Natural killer cell (primary cell): Measurements from ENCODE around the gene GULP1. TPM values are rescaled to one million over a fixed set of nuclear protein-coding genes. Genes with fewer than 3 reads are reported as not detected.

Experiments used
- ATAC-seq, 3 donors: fragments of 150-1000 bp in 2 of 3; fragments of 200-7000 bp in 1 of 3; cut with Tn5 transposase; 1 replicate in 1 of 3; 2 replicates in 2 of 3; pipeline ENCODE4 v1.10.0; 2021; ENCODE audit warnings: mild to moderate bottlenecking in 2 of 3, moderate library complexity in 2 of 3
- DNase-seq, 2 donors: peaks; one replicate each; pipeline versions ENCODE4 v3.0.0 to v3.0.0-alpha.2; 2013 to 2021; ENCODE audit warnings: mixed read lengths in 1 of 2
- H3K27ac ChIP-seq: one replicate; pipeline ENCODE4 v1.5.1; 2013; ENCODE audit warnings: mild to moderate bottlenecking, low read length
- H3K27me3 ChIP-seq: one replicate; pipeline ENCODE4 v1.6.1; 2013; ENCODE audit warnings: low read length; ENCODE audit not compliant: control insufficient read depth, insufficient read depth
- H3K36me3 ChIP-seq: one replicate; pipeline ENCODE4 v1.6.1; 2013; ENCODE audit warnings: low read length; ENCODE audit not compliant: control insufficient read depth, insufficient read depth
- H3K4me1 ChIP-seq: one replicate; pipeline ENCODE4 v1.6.1; 2013; ENCODE audit warnings: low read length; ENCODE audit not compliant: control insufficient read depth, insufficient read depth
- H3K4me3 ChIP-seq: one replicate; pipeline ENCODE4 v1.5.1; 2013; ENCODE audit warnings: low read length
- H3K9me3 ChIP-seq: one replicate; pipeline ENCODE4 v1.6.1; 2013; ENCODE audit warnings: low read length; ENCODE audit not compliant: control insufficient read depth, insufficient read depth
- H3K27ac Mint-ChIP-seq, 2 donors: one replicate each; pipeline ENCODE4 v1.8.0; 2022; ENCODE audit warnings: mild to moderate bottlenecking in 2 of 2, mixed read lengths in 2 of 2, moderate library complexity in 1 of 2
- H3K27me3 Mint-ChIP-seq, 2 donors: one replicate each; pipeline ENCODE4 v1.8.0; 2022; ENCODE audit warnings: low read depth in 2 of 2, mixed read lengths in 2 of 2
- H3K36me3 Mint-ChIP-seq: one replicate; pipeline ENCODE4 v1.8.0; 2022; ENCODE audit warnings: mixed read lengths
- H3K4me1 Mint-ChIP-seq, 2 donors: one replicate each; pipeline ENCODE4 v1.8.0; 2022; ENCODE audit warnings: mixed read lengths in 2 of 2
- H3K4me3 Mint-ChIP-seq: one replicate; pipeline ENCODE4 v1.8.0; 2022; ENCODE audit warnings: mild to moderate bottlenecking, moderate library complexity, mixed read lengths
- H3K9me3 Mint-ChIP-seq, 2 donors: one replicate each; pipeline ENCODE4 v1.8.0; 2022; ENCODE audit warnings: mixed read lengths in 2 of 2
- WGBS: methylation state at CpG from one replicate; pipeline ENCODE4 v1.1.7; 2013; ENCODE audit warnings: missing lambda C conversion rate; ENCODE audit not compliant: insufficient coverage; 5-methylcytosine and 5-hydroxymethylcytosine counted together
- intact Hi-C: fragments of 100-400 bp; cut with micrococcal nuclease; formaldehyde crosslinking; loops from one replicate; pipeline ENCODE4 v1.14.2; 2022
- total RNA-seq, 4 donors: library from RNA; stranded (reverse); fragments of 120-200 nt in 1 of 4; gene quantifications; one replicate each; pipeline versions ENCODE4 v1.2.3 to v1.2.4, GENCODE V29; 2013 to 2022
- TF ChIP-seq, protein P1 (sequence below): fragments of 200-600 bp; IDR thresholded peaks from one replicate; pipeline ENCODE4 v1.8.0; 2022; ENCODE audit warnings: antibody characterized with exemption

Gene GULP1
- total RNA-seq, 3 donors from 2014 or later (not counting 1 experiment from before 2014, with no cell fraction given) = not detected

DNA sequence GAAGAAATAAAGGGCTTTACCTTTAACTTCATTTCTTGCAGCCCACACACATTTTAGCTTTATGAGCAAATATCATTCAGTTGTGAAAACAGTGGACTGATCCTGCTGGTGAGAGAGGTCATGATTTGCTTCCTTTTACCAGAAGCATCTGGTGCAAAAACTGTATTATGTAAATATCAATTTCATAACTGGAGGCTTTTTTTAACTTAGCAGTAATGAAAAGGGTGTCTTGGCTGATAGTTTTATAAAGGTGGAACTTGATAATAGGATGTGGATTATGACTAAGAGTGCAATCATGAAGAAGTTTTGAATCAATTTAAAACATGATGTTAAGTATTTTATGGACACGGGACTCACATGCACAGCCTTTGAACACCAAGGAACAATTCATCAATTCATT, 304.4 kb downstream of the GULP1 start:
- ATAC-seq = no peak
- Histone ChIP-seq H3K27ac (no peak overlapping the region), H3K27me3 (no peaks in the 10 kb centered on the region), H3K4me1 (no peaks in the 10 kb centered on the region), H3K4me3 (no peak overlapping the region), H3K36me3 (no peaks in the 10 kb centered on the region), H3K9me3 (no peaks in the 10 kb centered on the region)
- WGBS = 80% methylated on average over 1 of the region's 1 CpG
- intact Hi-C loops = no loop called here
- Mint-ChIP-seq H3K36me3 (no peaks in the 10 kb centered on the region), H3K4me3 (no peak overlapping the region), H3K27ac (no peak overlapping the region), H3K9me3 (peaks cover 3 to 4% of the 10 kb centered on the region in 2 donors), H3K27me3 (no peaks in the 10 kb centered on the region), H3K4me1 (no peaks in the 10 kb centered on the region)
- TF ChIP-seq, protein P1, sequence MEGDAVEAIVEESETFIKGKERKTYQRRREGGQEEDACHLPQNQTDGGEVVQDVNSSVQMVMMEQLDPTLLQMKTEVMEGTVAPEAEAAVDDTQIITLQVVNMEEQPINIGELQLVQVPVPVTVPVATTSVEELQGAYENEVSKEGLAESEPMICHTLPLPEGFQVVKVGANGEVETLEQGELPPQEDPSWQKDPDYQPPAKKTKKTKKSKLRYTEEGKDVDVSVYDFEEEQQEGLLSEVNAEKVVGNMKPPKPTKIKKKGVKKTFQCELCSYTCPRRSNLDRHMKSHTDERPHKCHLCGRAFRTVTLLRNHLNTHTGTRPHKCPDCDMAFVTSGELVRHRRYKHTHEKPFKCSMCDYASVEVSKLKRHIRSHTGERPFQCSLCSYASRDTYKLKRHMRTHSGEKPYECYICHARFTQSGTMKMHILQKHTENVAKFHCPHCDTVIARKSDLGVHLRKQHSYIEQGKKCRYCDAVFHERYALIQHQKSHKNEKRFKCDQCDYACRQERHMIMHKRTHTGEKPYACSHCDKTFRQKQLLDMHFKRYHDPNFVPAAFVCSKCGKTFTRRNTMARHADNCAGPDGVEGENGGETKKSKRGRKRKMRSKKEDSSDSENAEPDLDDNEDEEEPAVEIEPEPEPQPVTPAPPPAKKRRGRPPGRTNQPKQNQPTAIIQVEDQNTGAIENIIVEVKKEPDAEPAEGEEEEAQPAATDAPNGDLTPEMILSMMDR = no peak
- DNase-seq = no peak

DNA sequence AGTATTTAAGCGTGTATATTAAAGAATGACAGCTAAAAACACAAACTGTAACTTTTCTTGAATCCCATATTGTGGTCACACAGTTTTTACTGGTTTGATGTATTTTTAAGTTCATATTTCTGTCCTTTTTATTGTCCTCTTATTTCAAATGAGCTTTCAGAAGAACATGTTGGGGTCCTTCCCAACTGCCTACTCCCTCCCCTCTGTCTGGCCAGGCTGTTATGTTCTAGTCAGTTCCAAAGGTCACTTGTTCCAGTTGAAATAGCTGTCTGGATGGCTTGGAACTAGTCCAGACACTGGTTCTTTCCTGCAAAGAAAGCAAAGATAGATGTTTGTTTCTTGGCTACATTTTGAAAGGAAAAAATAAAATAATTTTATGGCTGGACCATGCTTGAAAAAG, 306.9 kb downstream of the GULP1 start:
- H3K27ac Mint-ChIP-seq = no peak overlapping the region
- H3K9me3 ChIP-seq = no peaks in the 10 kb centered on the region
- no peak for ATAC-seq
- no peaks in the 10 kb centered on the region for H3K36me3 ChIP-seq
- TF ChIP-seq, protein P1 = no peak
- H3K4me1 Mint-ChIP-seq = no peaks in the 10 kb centered on the region
- no peaks in the 10 kb centered on the region for H3K4me1 ChIP-seq
- H3K27me3 Mint-ChIP-seq = no peaks in the 10 kb centered on the region
- no peaks in the 10 kb centered on the region for H3K36me3 Mint-ChIP-seq
- DNase-seq = no peak
- no peak overlapping the region for H3K27ac ChIP-seq
- H3K4me3 ChIP-seq = no peak overlapping the region
- no peak overlapping the region for H3K4me3 Mint-ChIP-seq
- peaks cover 0 to 2% of the 10 kb centered on the region in 2 donors for H3K9me3 Mint-ChIP-seq
- no CpG with 5 or more reads among the region's 1 CpG for WGBS
- H3K27me3 ChIP-seq = no peaks in the 10 kb centered on the region
- intact Hi-C loops = no loop called here

DNA sequence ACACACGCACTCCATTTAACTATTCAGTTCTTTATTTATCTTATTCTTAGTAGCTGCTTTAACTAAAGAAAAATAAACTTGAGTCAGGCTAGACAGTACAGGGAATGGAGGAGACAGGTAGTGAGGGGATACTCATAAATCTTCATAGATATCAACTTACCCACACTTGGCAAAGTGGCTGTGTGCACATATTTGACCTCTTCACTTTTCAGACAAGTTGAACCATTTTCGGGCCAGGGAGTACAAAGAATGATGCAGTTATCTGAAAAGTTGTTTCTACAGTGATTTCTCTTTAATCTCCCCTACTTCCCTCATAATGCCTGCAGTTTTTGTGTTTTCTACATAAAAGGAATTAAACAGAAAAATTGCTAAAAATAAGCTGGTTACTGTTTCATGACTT, 307.5 kb downstream of the GULP1 start:
- H3K9me3 ChIP-seq = no peaks in the 10 kb centered on the region
- H3K27ac ChIP-seq = no peak overlapping the region
- no peaks in the 10 kb centered on the region for H3K27me3 Mint-ChIP-seq
- no peaks in the 10 kb centered on the region for H3K36me3 ChIP-seq
- H3K4me1 ChIP-seq = no peaks in the 10 kb centered on the region
- WGBS = 67% methylated on average over 1 of the region's 2 CpGs
- ATAC-seq (no peak), DNase-seq (no peak)
- no peak overlapping the region for H3K27ac Mint-ChIP-seq
- intact Hi-C loops = no loop called here
- TF ChIP-seq, protein P1 = no peak
- no peaks in the 10 kb centered on the region for H3K36me3 Mint-ChIP-seq
- H3K4me3 Mint-ChIP-seq = no peak overlapping the region
- H3K4me1 Mint-ChIP-seq = no peaks in the 10 kb centered on the region
- H3K4me3 ChIP-seq = no peak overlapping the region
- peaks cover 0 to 2% of the 10 kb centered on the region in 2 donors for H3K9me3 Mint-ChIP-seq
- no peaks in the 10 kb centered on the region for H3K27me3 ChIP-seq

DNA sequence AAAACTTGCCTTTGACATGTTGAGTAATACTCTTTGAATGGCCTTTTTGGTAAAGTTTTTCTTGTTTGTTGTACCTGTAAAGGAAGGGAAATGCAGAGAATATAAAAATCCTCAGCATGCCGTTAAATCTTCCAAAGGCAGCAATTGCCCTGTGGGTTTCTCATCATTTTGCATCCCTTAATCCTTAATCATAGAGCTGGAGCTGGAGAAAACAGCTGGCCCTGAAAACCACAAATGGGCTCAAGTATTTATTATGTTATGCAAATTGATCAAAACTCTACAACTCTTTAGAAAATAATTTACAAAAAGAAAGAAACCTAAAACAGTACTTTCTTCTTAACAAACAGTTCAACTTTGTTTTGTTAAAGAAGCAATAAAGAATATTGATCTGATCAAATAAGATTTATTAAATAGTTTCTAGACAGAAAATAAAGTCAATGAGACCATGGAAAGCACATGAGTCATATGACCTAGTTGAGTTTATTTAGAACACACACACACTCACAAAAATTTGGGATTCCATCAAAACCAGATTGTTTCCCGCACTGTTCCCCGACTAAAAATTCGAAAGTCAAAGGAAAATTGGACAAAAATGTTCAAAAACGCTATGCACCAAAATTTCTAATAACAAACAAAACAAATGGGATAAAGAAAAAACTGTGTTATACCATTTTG, 309.0 kb downstream of the GULP1 start:
- peaks cover 4 to 8% of the 10 kb centered on the region in 2 donors for H3K9me3 Mint-ChIP-seq
- Histone ChIP-seq H3K36me3 (no peaks in the 10 kb centered on the region), H3K27ac (no peak overlapping the region), H3K9me3 (no peaks in the 10 kb centered on the region), H3K4me1 (no peaks in the 10 kb centered on the region), H3K4me3 (no peak overlapping the region), H3K27me3 (no peaks in the 10 kb centered on the region)
- H3K27me3 Mint-ChIP-seq = no peaks in the 10 kb centered on the region
- intact Hi-C loops = no loop called here
- no peak overlapping the region for H3K27ac Mint-ChIP-seq
- no peak for DNase-seq
- no peak for ATAC-seq
- 84% methylated on average over 4 of the region's 5 CpGs for WGBS
- H3K4me1 Mint-ChIP-seq = no peaks in the 10 kb centered on the region
- H3K4me3 Mint-ChIP-seq = no peak overlapping the region
- no peaks in the 10 kb centered on the region for H3K36me3 Mint-ChIP-seq
- TF ChIP-seq, protein P1 = no peak
